Measurements from ENCODE around the gene RNF11.

Gene RNF11

DNA sequence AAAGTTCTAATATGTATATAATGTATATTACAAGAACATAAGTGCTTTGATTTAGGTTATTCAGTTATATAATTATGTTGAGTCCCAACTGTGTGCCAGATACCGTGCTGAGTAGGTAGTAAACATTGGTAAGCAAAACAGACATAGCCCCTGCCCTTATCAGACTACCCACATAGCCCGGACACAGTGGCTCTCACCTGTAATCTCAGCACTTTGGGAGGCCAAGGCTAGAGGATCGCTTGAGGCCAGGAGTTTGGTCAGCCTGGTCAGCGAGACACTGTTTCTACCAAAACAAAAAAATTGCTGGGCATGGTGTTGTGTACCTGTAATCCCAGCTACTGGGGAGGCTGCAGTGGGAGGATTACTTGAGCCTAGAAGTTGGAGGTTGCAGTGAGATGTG is 30.7 kb downstream of the RNF11 start:
- DNase-seq = no peak

DNA sequence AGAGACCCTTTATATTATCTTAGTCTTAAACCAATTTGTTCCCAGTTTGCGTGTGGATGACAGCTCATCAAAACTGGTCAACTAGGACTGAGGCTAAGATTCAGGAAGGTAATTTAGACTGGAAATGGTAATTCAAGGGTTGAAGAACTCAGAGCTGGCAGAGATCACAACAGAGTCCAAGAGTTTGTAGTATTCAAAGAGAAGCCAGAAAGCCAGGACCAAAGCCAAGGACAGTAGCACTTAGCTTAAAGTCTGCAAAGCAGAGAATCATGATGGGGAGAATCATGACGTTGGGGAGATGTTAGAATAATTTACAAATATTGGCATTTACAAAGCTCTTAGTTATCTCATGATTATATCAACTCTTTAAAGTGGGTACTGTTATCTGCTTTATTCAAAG is 32.6 kb downstream of the RNF11 start:
- no peak for DNase-seq

DNA sequence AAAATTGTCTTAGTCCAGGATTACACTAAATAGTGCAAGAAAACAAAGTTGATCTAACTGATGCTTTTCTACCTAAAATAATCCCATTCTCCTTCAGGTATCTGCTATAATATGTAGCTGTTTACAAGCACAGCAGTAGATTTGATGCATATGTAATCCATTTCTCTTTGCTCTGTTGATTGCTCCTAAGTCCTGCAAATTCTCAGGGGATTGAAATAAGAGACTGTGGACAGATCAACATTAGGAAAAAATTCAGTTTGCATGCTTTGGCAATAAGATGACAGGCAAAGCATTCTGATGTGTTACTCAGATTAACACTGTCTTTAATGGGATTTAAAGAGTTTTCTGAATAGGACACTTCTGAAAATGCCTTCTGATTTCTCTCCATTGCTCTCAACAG is 34.7 kb downstream of the RNF11 start:
- no peak for DNase-seq

DNA sequence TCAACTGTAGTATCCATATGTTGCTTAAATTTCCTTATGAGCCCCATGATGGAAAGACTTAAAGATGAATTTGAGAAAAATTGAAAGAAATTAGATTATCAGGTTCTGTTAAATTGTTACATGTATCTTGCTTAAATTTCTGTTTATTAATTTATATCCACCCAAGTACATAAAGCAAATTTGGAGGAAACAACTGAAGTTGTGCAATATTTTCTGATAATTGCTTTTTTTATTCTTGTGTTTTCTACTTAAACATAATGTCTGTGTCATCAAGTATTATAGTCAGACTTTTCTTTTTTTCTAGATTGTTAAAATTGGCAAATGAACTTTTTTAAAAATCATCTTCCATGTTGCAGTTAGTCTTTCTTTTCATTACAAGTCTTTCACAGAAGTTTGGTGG is 36.8 kb downstream of the RNF11 start:
- DNase-seq = no peak

DNA sequence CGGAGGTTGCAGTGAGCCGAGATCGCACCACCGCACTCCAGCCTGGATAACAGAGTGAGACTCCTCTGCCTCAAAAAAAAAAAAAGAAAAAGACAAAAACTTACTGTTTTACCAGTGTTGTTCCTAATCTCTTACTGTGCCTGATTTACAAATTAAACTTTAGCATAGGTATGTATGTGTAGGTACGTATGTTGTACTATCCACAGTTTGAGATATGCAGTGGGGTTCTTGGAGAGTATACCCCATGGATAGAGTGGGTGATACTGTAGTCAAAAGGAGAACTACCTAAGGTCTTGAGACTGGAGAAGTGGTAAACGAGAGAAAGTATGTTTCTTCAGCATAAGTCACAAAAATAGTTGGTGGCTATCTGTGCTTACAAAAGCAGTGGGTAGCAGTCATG is 38.6 kb downstream of the RNF11 start:
- no peak for DNase-seq

DNA sequence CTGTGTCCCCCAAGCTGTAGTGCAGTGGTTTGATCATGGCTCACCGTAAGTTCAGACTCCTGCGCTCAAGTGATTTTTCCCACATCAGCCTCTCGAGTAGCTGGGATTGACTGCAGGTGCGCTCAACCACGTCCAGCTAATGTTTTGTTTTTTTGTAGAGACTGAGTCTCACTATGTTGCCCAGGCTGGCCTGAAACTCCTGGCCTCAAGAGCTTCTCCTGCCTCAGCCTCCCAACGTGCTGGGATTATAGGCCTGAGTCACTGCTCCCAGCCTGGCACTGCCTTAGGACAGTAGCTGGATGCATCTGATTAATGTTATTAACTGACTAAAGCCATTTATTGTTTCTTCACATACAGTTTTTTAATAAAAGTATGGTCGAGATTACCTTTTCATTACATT is 40.2 kb downstream of the RNF11 start:
- no peak for DNase-seq

DNA sequence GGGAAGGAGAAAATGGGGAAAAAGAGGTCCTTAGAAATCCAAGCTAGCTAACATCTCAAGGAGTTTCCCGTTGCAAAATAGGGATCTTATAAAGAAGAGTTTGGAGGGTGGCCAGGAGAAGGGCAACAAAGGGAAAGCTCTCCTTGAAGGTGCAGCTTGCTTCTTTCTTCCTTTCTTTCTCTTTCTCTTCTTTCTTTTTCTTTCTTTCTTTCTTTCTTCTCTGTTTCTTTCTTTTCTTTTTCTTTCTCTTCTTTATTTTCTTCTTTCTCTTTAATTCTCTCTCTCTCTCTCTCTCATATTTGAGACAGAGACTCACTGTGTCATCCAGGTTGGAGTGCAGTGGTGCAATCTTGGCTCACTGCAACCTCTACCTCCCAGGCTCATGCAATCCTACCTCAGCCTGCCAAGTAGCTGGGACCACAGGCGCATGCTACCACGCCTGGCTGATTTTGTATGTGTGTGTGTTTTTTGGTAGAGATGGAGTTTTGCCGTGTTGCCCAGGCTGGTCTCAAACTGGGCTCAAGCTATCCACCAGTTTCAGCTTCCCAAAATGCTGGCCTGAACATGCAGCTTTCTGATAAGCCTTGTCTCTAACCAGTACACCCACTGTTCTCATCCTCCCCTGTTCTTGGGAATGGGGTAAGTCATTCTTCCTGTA is 44.4 kb downstream of the RNF11 start:
- no peak for DNase-seq

DNA sequence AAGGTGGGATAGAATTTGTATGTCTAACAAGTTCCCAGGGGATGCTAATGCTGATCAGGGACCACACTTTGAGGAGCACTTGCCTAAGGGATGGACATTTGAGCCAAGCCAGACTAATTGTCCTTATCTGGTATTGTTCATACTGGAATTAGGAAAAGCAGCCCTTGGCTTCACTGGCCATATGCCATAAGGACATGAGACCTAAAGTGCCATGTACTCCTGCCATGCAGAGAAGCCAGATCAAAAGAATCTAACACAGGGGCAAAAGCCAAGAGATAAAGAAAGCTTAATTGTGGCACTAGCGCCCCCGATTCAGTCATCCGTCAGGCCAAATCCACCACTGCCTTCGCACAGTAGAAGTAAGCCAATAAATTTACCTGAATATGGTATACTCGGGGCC is 45.7 kb downstream of the RNF11 start:
- DNase-seq = no peak

DNA sequence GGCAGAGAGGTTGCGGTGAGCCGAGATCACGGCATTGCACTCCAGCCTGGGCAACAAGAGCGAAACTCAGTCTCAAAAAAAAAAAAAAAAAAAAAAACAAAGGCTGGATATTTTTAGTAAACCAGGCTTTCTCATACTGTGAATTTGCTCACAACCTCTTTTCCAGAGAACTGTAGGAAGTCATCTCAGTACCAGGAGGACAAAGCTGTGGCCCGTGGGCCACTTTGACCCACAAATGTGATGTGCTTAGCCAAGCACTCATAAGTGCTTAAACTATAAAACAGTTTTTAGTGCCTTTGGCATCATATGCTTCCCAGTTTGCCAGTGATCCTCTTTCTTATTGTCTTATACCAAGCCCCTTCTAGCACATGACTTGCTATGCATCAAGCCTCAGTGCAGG is 46.5 kb downstream of the RNF11 start:
- no peak for DNase-seq

DNA sequence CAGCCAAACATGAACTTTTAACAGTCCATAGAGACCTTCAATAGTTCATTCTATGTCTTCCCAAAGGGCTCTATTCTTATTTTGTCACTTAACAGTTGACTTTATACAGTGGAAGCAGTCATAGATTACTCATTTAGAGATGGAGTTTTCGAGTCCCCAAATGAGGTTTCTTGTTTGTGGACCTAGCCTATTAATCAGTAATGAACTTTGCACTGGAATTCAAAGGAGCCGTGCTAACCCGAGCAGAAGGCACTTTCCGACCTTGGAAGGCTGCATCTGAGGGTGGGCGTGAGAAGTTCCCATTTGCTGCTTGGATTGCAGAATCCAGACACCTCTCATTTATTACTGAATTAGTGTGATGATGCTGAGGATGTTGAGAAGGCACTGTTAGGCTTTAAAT is 47.9 kb downstream of the RNF11 start:
- DNase-seq = no peak

DNA sequence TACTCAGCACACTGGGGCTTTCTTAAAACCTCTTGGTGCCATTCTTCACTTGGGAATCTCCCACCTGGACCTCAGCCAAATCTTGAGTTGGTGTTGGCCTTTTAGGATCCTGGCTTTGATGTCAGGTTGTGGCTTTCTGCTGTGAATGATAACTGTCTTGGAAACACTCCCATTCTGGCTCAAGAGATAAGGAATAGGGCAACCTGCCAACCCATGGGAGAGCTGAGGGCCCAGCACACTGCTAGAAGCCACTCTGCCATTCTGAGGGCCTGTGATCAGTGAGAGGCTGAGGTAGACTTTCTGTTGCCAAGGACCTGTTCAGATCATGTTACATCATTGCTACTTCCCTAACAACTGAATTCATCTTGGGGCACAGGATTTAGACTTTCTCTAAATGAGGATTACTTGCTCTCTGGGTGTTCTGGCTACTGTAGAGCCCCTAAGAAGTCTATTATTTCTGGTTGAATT is 48.4 kb downstream of the RNF11 start:
- peak; percentile 67 for DNase-seq

DNA sequence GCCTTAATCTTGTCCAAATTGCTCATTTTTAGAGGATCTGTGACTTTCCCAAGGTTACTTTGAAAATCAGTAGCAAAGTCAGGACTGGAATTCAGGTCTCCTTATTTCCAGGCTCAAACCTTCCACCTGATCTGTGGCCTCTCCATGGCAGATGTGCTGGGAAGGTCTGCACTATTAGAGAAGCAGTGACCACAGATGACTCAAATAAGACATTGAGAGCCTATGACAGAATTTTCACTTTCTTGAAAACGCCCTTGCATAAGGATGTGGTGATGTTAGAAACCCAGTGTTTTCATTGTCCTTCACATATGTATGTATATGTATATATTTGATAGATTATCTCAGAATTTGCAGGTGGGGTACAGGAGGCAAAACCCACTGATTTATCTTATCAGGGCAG is 49.0 kb downstream of the RNF11 start:
- DNase-seq = no peak

DNA sequence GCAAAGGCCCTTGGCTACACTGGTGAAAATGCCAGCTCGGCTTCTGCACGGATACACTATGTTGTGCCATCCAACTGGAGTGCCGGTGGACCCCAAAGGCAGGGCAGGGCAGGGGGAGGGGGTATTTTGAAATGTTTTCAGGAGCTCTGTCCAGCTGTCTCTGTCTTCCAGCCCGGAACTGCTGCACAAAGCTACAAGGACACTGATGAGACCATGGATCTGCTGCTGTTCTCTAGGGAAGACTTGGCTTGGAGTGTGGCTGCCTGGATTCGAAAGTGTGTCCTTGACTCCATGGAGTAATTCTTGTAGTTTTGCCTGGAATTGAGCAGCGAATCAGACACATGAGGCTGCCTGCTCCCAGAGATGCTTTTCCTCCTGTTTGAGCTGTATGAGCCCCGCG is 51.9 kb downstream of the RNF11 start:
- DNase-seq = no peak

DNA sequence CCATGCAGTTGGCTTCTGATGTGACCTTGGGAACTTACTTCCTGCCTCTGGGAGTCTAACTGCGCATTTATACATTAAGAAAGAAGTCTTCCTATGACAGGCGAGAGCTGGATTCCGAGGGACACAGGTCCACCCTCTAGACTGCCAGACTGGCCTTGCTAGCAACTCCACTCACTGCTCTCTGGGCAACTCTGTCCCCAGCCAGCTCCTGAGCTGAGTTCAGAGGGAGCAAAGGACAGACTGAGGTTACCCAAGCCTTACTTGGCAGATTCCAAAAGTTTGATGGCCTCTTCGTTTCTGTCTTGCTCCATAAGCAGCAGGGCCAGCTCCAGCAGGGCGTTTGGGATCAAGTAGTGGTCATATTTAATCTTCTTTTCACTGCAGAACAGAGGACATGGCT is 52.5 kb downstream of the RNF11 start:
- no peak for DNase-seq

DNA sequence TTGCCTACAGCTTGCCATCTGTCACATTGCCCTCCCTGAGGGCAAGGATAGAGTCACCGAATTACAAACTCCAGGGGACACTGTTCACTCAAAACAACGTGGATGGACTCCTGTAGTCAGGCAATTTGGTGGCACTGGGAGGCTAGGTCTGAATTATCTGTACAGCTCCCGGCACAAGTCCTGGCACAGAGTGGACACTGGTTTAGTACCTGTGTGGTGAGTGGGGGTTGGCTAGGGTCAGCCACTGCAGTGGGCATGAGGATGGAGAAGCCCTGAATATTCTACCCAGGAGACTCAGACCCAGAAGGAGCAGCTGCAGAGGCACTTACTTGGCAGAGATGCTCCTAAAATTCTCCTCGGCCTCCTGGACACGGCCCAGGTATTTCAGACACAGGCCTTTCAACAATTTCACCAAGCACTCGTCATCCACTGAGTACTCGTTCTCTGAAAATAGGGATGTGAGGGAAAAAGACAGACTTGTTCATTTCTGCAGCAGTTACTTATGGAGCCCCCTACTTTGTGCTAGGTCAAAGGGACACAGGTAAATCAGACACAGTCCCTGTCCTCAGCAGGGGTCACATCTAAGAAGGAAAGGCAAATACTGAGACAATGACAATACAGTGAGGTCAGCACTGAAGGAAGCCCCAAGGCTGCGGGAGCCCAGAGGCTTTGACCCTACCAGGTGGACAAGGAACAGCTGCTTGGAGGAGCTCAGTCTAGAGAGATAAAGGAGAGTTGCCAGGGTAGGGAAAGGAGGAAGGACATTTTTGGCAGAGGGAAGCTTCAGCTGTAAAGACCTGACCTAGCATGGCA is 53.8 kb downstream of the RNF11 start:
- DNase-seq = no peak

DNA sequence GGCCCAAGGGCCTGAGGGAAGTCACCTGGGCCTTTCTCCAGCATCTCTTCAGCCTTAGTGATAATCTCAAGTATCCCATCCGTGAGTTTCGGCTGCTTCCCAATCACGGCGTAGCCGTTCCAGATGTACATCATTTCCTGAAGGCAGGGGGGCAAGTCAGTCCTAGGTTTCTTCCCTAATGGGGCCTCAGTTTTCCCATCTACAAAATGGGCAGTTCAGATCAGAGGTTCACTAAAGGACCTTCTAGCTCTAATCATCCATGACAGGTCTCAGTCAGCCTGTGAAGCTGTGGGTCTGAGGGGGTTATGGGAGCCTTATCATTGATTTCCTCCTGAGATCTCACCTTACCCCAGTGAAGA is 54.4 kb downstream of the RNF11 start:
- no peak for DNase-seq

DNA sequence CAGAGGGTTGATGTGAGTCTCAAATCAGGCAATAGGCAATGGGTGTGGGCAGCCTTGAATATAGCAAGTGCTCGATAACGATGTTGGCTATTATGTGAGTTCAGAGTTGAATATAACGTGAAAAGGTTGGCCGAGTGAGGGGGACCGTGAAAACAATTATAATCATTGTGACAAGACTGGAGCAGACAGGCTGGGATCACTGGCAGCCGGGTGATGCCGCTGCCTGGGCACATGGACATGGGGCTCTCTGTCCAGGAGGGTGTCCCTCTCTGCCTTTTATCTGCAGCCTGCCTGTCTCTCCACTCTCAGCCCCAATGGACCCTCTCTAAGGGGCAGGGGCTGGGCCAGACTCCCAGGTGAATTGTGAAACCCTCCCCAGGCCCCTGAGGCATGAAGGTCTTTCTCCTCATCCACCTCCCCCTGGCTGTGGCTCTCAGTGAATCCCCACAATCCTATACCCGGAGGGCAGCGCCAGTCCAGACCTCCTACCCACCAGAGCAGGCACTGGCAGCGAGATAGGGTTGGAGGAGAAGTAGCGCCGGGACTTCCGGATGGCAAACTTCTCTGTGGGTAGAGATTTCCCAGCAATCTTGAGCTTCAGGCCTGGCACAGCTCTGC is 57.9 kb downstream of the RNF11 start:
- DNase-seq = no peak

DNA sequence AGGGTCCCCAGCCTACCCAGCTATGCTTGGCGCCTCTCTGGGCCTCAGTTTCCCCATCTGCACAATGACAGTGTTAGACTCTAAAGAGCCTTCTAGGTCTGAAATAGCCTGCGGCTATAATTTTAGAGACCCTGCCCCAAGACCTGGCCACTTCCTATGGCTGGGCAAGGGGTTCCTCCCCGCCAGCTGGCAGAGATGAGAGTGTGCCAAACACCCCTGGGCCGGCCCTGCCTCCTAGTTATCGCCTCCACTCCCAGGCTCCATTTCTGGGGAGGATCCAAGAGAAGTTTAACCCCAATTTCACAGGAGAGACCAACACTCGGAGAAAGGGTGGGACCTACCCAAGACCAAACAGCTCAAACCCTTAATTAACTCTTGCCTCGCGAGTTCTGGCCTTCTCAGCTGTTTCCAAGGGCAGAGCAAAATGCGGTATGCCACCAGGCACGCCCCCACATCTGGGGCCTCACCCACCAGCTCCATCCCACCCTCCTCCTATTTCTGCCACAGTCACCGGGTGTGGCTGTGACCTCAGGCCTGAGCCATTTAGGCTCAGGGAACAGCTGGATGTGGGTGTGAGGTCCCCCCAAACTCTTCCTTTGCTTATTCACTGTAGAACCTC is 58.6 kb downstream of the RNF11 start:
- DNase-seq = no peak

DNA sequence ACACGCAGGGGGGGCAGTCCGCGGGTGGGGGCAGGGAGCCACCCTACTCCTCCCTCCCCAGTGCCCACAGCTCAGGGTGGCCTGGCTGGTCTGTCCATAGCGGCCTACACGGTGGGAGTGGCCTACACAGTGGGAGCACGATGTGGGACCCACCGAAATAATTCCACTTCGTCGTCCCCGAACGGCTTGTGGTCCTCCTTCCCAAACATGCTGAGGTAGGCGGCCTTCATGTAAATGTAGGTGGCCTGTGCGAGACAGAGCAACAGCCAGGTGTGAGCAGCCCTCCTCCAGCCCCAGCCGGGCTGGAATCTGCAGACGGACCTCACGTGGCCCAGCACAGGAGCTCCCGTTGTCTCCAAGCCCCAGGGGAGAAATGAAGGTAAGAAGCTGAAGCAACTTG is 59.9 kb downstream of the RNF11 start:
- DNase-seq = no peak

DNA sequence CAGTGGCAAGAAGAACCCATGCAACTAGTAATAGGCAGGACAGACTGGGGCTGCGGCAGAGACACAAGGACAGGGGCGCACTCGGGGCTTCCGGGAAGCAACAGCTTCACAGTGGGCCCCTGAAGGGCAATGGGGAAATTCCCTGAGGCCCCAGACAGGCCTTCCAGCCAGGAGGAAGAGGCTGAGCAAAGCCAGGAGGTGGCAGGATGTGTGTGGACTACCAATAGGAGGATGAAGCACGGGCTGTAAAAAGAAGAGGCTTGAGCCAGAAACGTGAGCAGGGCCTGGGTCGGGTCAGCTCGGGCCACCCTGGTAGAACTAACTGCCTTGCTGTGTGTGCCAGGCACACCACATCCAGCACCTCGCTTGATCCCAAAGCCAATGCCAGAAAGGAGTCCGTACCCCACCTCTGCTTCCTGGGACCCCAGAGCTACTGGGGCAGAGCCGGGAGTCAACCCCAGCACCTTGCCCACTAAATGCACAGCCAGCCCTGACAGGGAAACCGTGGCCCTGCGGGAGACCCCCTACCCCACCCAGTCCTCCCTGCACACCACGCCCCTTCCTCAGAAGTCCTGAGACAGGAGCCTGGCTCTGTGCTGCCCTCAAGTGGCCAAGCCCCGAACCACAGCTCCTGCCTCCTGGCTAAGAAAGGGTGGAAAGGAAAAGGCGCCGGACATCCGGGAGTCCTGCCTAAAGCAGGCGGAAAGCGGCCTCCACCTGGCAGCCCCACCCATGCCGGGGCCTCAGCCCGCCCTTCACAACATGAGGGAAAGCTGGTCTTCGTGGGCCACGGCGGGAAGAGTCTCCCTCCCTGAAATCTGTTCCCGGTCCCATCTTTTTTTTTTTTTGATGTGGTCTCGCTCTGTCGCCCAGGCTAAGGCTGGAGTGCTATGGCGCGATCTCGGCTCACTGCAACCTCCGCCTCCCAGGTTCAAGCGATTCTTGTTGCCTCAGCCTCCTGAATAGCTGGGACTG is 60.6 kb downstream of the RNF11 start:
- DNase-seq = peak; percentile 84

DNA sequence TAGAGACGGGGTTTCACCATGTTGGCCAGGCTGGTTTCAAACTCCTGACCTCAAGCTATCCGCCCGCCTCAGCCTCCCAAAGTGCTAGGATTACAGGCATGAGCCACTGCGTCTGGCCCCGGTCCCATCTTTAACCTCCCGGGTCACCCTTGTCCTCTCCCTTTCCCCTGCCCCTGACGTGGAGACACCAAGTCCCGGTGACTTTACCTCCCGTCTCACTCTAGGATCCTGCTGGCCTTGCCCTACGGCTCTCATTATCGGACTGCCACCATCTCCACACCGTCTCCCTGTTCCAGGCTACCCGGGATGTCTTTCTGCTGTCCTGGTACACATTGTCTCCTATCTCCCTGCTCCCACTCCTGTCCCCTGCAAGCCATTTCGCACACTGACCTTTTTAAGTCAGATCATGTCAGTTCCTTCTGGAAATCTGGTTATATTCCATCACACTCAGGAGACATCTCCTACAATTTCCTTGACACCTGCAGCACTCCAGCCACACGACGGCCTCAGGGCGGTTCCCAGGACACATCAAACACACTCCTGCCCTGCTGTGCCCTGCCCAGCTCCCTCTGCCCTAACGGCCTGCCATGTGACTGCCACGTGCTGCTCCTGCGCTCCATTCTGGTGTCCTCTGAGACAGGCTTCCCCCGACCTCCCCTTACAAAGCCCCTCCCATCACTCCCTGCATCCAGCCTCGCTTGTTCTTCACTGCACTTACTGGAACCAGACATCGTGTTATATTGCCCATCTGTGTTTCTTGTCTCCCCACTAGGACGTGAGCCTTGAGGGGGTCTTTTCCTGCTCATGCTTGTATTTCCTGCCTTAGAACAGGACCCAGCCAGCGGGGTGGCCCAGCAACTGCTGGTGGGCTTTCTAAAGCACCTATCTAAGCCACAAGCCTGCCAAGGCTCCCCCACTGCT is 61.6 kb downstream of the RNF11 start:
- DNase-seq = peak; percentile 8

DNA sequence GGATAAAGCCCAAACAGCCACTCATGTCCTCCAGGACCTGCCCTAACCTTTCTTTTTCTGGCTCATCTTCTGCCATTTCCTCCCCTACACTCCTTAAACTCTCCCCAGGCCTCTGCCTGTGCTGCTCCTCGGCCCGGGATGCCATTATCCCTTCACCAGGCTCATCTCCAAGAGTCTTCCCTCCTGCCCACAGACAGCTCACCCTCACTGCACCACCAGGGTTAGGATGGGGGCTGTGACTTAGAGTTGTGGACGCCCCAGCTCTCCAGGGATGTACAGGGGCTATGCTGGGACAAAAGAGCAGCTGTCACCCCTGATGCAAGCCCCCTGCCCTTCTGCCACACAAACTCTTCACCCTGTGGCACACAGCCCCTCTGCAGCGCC is 62.2 kb downstream of the RNF11 start:
- no peak for DNase-seq
